GM18505 (cell line): ENCODE results near the gene EHMT1.
A peak's percentile ranks its signal among the peaks of the same experiment; 100 is the strongest.

Experiments
- ATAC-seq: cut with Tn5 transposase; IDR thresholded peaks from one replicate; pipeline ENCODE4 v1.9.1; 2021; ENCODE audit not compliant: unreplicated experiment
- POLR2A ChIP-seq: IDR thresholded peaks from 4 replicates; pipeline ENCODE4 v1.6.1; 2011; ENCODE audit warnings: borderline replicate concordance; ENCODE audit not compliant: insufficient read depth, insufficient read length; ENCODE audit errors: extremely low read depth

Gene EHMT1

GRCh38 chr9:137696136-137696925, 77.5 kb downstream of the EHMT1 start:
- no peak for TF ChIP-seq POLR2A
- no peak for ATAC-seq

- no peak for ATAC-seq
- TF ChIP-seq POLR2A: no peak
Observed at GRCh38 chr9:137697193-137697592, 78.4 kb downstream of the EHMT1 start.

GRCh38 chr9:137697832-137698231, 79.0 kb downstream of the EHMT1 start:
- no peak for ATAC-seq
- TF ChIP-seq POLR2A: no peak

- ATAC-seq: no peak
- TF ChIP-seq POLR2A: no peak
Observed at GRCh38 chr9:137700911-137701310, 82.1 kb downstream of the EHMT1 start.

GRCh38 chr9:137702615-137703379, 84.0 kb downstream of the EHMT1 start:
- TF ChIP-seq POLR2A: no peak
- no peak for ATAC-seq

- ATAC-seq: no peak
- no peak for TF ChIP-seq POLR2A
Observed at GRCh38 chr9:137703842-137704508, 85.2 kb downstream of the EHMT1 start.

- TF ChIP-seq POLR2A: peak; percentile 36
- no peak for ATAC-seq
Observed at GRCh38 chr9:137705443-137705863, 86.6 kb downstream of the EHMT1 start.

GRCh38 chr9:137705906-137706305, 87.1 kb downstream of the EHMT1 start:
- ATAC-seq: no peak

GRCh38 chr9:137707361-137707760, 88.6 kb downstream of the EHMT1 start:
- ATAC-seq: no peak
- TF ChIP-seq POLR2A: no peak

More at GRCh38 chr9:137705906-137706305, 87.1 kb downstream of the EHMT1 start:
- no peak for TF ChIP-seq POLR2A

GRCh38 chr9:137708590-137709284, 89.9 kb downstream of the EHMT1 start:
- TF ChIP-seq POLR2A: no peak
- ATAC-seq: no peak

GRCh38 chr9:137709411-137710101, 90.8 kb downstream of the EHMT1 start:
- TF ChIP-seq POLR2A: no peak
- no peak for ATAC-seq

- TF ChIP-seq POLR2A: no peak
- no peak for ATAC-seq
Observed at GRCh38 chr9:137710704-137711103, 91.9 kb downstream of the EHMT1 start.
